Measurements from ENCODE around the gene HLX.

Gene HLX

DNA sequence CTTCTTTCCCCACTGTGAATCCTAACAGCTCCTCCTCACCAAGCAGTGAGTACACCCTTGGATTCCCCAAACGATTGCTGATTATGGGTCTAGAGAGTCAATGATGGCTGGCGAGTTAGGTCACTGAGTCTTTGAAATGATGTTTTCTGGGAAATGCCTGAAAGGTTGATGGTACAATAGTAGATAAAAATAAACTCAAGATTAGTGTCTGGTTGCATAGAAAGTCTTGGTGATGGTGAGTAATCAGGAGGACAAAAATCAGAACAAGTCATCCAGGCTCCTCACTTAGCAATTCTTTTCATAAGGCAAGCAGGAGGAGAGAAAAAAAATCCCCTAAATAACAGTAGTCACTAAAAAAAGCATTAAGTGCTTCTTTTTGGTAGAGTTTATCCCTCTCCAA is 22.6 kb downstream of the HLX start:
- DNase-seq, result no peak

GRCh38 chr1:220902916-220903315 is 23.7 kb downstream of the HLX start:
- DNase-seq, result no peak

GRCh38 chr1:220904876-220905275 is 25.6 kb downstream of the HLX start:
- no peak for DNase-seq

DNA sequence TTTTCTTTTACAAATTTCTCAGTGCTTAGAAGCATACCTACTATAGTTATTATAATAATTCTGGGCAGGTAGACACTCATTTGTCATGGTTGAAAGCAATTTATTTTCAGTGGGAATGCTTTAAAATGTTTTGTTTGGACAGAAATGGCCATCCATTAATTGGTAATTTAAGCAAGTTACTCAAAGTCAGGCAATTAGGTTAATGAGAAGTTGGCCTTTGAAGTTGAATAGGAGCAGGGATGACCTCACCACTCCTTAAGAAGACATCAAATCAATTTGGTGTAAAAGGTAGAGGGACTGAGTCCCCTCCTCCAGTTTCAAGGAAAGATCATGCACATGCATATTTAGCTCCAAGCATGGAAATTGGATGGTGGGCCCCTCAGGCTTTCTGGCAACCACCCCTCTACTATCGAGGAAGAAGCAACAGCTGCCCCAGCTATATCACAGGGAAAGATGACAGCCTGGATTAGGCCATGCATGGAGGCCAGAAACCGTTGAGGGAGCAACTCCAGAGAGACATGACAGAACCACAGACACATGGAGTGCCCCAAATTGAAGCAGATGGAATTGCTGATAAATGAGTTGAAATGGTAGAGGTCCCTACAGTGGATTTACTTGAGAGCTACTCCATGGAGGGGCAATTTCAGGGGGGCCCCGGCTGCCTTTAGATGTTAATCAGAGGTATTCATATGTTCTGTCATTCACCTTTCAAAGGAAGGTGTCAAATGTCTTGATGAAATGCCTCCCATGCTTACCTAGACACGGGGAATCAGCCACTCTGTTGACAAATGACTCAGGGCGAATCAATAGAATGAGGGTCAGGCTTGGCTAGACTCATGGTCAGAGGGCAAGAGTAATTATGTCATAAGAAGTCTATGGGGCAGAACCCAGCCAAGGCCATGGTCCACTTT is 26.7 kb downstream of the HLX start:
- no peak for DNase-seq

DNA sequence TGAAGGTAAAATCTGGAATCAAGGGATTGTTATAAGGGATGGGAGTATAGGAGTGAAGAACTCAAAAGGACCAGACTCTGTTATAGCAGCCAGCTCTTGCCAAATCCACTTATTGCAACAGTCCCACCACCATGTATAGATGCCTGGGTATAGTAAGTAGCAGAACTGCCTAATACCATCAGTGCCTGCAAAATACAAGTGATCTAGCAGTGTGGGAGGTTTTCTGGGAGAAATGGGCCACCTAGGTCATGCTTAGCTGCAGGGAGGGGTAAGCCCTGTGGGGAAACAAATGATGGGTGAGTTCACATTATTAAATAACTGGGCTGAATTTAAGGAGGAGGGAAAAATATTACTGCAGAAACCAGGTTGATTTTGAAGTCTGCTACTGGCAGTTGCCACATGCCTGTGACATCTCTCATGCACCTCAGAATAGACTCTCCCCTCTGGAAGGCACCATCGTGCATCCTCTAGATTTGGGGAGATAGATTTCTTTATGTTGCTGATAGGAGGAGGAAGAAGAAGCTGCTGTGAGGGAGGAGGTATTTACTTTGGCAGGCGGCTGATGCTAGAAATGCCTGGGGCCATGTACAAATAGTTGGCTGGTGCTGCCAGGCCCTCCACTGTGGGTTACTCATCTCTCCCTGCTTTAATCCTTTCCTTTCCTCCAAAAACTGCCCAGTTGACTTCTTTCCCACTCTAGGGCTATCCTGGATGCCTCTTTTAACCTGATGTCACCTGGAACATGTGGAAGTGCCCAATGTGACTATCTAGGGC is 27.5 kb downstream of the HLX start:
- no peak for DNase-seq

DNA sequence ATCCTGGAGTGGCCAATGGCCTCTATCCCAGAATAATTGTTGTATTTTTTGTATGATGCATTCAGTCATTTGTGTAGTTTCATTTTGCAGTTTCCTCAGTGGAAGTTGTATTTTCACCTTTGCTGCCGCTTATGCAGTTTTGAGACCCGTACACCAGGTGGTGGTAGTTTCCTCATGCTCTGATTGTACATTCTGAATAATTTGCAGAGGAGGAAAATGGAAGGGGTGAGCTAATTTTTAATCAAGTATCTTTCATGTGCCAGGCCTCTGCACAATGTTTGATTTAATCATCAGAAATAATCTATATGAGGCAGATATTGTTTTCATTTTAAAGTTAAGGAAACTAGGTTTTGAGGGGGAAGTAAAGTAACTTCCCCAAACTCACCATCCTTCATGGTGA is 29.5 kb downstream of the HLX start:
- DNase-seq, result no peak

DNA sequence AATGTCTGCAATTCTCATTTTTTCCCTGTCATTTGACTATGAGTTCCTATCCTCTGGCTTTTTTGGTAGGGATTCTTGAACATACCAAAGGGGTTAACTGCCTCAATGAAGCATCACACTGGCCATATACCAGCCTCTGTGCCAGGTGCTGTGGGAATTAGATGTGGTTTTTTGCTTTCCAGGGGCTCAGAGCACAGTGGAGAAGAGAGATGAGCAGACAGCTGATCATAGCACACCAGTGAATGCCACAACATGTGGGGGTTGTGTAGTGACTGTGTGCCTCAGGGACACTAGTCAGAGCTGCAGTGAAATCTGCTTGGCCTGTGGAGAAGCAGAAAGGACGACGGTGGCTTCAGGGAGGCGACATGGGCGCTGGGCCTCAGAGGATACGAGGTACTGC is 30.8 kb downstream of the HLX start:
- DNase-seq, result no peak

GRCh38 chr1:220914283-220915116 is 35.3 kb downstream of the HLX start:
- no peak for DNase-seq

- DNase-seq, result no peak
These were observed 35.8 kb downstream of the HLX start for GRCh38 chr1:220915117-220915440.

DNA sequence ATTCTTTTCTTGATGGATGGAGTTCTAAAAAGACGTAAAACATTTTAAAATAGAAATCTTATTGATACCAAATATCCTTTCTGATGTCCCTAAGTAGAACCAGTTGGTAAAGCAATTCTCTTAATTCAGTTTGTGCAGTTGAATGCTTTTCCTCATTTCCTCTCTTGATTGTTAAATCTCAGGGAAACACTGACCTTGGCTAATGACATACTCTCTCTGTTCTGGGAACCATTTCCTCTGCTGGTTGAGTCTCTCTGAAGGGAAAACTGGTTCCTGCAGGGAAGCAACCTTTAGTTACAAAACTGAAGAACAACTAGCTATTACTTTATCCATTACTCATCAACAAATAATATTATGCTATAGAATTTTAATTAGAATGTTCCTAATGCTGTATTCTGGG is 36.7 kb downstream of the HLX start:
- no peak for DNase-seq

DNA sequence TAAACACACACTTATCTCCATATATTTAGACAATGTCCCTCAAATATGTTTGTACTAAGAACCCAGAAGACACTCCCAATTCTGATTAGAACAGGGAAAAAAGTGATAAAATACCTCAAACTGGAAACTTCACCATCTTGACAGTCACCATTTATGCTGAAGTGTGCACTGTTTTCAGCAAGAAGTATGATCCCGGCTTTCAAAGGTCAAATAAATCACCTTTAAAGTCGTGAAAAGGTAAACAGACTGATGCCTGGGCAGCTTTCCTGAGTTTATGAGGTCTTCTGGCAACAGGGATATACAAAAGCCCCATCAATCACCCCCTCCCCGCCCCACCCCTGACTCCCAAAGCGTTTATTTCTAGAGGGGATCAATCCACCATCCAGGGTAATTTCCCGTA is 37.9 kb downstream of the HLX start:
- DNase-seq, result no peak

DNA sequence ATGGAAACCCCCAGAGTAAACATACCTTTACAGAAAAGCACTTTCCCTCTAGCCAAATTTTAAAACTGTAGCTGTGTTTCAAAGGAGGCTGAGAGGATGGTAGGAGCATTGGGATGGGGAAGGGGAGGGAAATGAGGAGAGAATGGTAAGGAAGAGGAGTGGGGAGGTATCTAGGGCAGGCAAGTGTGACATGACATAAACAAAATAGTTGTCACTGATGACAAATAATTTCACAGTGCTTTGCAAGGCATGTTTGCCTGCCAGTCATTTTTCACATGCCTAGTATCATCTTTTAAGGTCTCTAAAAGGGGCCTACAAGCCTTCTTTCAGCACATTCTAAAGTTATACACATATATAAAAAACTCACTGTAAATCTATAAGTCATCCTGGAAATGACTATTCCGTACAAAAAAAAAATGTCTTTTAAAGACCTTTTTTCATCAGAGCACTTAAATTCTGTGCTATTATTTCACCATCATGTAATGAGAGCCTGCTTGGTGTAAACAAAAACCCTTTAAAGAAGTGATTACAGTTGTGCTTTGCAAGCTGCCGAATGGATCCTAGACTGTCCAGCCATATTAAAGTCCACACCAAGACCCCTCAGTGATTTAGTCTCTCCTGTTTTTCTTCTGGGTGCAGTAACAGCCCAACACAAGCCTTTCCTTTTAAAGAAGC is 38.4 kb downstream of the HLX start:
- DNase-seq, result no peak

DNA sequence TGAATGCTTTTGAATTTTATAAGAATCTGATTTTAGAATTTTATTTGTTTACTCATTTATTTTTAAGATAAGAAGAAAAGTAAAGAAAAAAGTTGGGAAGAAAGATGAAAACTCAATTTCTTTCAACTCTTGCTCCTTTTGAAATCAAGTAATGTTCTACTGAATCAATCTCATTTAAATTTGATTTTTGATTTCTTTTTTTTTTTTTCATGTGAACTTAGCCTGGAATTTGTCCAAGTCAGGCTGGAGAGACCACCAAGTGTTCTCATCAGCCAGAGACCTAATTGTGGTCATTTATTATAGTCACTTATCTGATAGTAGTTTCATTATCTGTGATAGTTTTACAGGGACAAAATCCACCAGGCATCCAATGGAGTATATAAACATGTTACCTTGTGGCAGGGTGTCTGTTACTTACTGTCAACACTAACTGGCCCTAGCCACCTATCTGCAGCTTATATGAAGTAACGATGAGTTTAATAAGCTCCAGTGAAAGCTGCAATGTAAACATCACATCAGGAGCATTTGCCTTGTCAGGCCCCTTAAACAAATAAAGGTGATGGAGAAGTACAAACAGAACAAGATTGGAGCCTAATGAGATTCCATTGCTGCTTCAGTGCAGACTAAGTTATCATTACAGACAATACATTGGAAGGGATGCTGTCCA is 39.2 kb downstream of the HLX start:
- DNase-seq, result no peak

DNA sequence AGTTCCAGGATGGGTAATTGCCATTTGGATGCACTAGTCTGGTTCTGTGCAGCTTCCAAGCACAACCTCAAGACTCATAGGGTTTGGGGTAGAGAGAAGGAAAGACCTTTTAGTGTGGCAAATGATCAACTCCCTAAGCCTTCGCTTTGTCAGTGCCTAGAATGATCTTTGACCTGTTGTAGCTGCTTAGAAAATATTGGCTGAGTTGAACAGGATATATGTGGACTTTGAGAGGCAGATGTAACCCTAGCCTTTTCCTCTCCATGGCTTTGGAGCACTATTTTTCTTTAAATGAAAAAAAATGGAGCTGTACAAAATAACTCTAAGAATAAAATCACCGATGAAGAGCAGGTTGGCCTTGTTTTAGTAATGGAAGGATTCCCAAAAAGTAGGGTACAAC is 41.7 kb downstream of the HLX start:
- no peak for DNase-seq

GRCh38 chr1:220921498-220921897 is 42.3 kb downstream of the HLX start:
- DNase-seq, result no peak

- DNase-seq, result no peak
These were observed 42.9 kb downstream of the HLX start for GRCh38 chr1:220921971-220922635.

DNA sequence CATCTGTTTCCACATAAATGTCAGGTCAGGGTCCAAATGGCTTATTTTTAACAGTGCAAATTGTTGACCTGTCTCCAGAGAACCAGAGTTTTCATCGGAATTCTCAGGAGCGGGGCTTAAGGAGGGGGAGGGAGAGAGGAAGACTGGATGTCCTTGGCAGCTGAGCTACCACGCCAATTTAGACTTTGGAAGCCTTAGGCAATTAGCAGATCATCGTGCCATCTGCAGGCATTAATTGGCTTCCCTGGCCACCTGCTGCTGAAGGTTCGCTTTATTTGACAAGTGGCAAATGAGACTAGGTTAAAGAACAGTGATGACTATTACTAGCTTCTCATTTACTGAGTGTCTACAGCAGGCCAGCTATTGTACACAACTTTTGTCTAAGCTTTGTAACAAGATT is 43.7 kb downstream of the HLX start:
- no peak for DNase-seq

- DNase-seq, result no peak
These were observed 45.2 kb downstream of the HLX start for GRCh38 chr1:220924331-220924970.

DNA sequence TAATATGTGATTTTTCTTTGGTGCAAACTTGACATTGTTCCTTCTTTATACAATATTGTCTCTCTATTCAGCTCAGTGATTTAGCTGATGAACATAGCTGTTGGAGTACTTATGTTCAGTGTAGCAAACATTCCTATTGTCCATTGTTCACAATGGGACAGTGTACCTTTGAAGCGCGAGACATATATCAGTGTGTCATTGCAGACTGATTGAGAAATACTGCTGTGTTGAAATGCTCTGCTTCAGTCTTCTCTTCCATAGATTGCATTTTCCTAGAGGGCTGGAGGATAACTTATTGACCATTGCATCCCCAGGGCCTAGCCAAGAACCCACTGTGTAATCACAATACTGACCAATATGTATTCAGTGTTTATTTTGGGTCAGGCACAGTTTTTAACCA is 46.5 kb downstream of the HLX start:
- DNase-seq, result no peak

DNA sequence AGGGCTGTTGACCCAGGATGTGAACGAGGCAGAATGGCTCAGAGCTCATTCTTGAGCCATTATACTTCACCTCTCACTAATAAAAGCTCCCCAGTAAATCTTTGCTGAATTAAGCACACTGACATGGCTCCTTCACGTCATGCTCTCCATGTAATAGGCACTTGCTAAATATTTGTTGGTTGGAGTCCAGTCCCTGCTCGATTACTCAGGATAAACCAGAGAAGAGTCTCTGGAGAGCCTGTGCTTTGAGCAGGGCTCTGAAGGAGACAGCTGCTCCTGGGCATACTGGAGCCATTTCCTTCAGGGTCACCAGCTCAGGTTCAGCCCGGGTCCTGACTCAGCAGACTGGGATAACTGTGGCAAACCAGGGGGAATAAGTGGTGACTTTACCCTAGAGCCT is 46.9 kb downstream of the HLX start:
- no peak for DNase-seq

DNA sequence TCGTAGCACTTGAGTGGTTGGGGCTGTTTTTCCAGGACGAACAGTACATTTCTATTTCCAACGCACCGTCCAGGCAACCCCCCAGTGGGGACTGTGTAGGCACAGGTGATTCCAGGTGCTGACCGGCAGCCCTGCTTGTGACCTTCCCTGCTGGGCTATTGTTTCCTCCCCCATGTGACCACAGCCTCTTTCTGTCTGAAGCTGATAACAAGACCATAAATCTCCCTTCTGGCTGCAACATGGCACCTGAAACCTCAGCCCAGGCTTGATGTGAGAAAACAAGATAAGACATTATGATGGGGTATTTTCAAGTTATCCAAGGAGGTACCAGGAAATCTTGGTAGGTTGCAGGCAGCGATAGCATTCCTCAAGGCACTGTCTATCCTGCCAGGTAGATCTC is 48.2 kb downstream of the HLX start:
- DNase-seq, result no peak
